DND-41 (cell line): Measurements from ENCODE around the gene ZNF511.

Source experiments
- ATAC-seq: fragments of 200-7000 bp; cut with Tn5 transposase; 3 replicates; pipeline ENCODE4 v1.9.1; 2021; ENCODE audit warnings: low read depth; ENCODE audit not compliant: insufficient read depth
- DNase-seq: peaks from one replicate; pipeline ENCODE4 v3.0.0-alpha.2; 2020
- H2AFZ ChIP-seq: 2 replicates; pipeline ENCODE4 v1.6.0; 2012; ENCODE audit warnings: low read depth, low read length
- H3K27ac ChIP-seq: 2 replicates; pipeline ENCODE4 v1.5.1; 2012; ENCODE audit warnings: low read length, inconsistent platforms
- H3K27me3 ChIP-seq: fragments of 200-600 bp; sonication (generic); 2 replicates; pipeline ENCODE4 v1.6.0; 2012; ENCODE audit warnings: low read length, mild to moderate bottlenecking, inconsistent platforms; ENCODE audit not compliant: insufficient read depth, poor library complexity
- H3K36me3 ChIP-seq: 2 replicates; pipeline ENCODE4 v1.5.1; 2012; ENCODE audit warnings: low read length, inconsistent platforms; ENCODE audit not compliant: insufficient read depth
- H3K4me1 ChIP-seq: 2 replicates; pipeline ENCODE4 v1.5.1; 2012; ENCODE audit warnings: mild to moderate bottlenecking, low read length; ENCODE audit not compliant: insufficient read depth
- H3K4me2 ChIP-seq: 2 replicates; pipeline ENCODE4 v1.6.0; 2012; ENCODE audit warnings: mild to moderate bottlenecking, moderate library complexity, low read length, inconsistent platforms; ENCODE audit not compliant: insufficient read depth
- H3K4me3 ChIP-seq, 2 experiments: fragments of 200-600 bp in 1 of 2; shearing (Covaris generic) in 1 of 2; 2 replicates each; pipeline ENCODE4 v1.5.1; 2012 to 2016; ENCODE audit warnings: inconsistent platforms in 2 of 2, low read length in 2 of 2, mild to moderate bottlenecking in 2 of 2, low read depth in 1 of 2, moderate library complexity in 1 of 2
- H3K79me2 ChIP-seq: 2 replicates; pipeline ENCODE4 v1.6.0; 2012; ENCODE audit warnings: low read length, inconsistent platforms; ENCODE audit not compliant: insufficient read depth
- H3K9ac ChIP-seq: 2 replicates; pipeline ENCODE4 v1.6.0; 2012; ENCODE audit warnings: low read depth, mild to moderate bottlenecking, inconsistent platforms, low read length, moderate library complexity
- H3K9me3 ChIP-seq: 2 replicates; pipeline ENCODE4 v1.5.1; 2012; ENCODE audit warnings: low read length, moderate library complexity, mild to moderate bottlenecking, inconsistent platforms; ENCODE audit not compliant: insufficient read depth, severe bottlenecking
- H4K20me1 ChIP-seq: 2 replicates; pipeline ENCODE4 v1.6.0; 2012; ENCODE audit warnings: low read length; ENCODE audit not compliant: insufficient read depth
- EZH2 ChIP-seq: IDR thresholded peaks from 3 replicates; pipeline ENCODE4 v1.6.1; 2012; ENCODE audit warnings: borderline replicate concordance, low read depth, mild to moderate bottlenecking, moderate library complexity, low read length, inconsistent platforms; ENCODE audit not compliant: severe bottlenecking
- TF ChIP-seq, protein P1 (sequence below): IDR thresholded peaks from 2 replicates; pipeline ENCODE4 v1.5.1; 2012; ENCODE audit warnings: borderline replicate concordance, low read length, moderate library complexity, mild to moderate bottlenecking; ENCODE audit not compliant: poor library complexity, severe bottlenecking; ENCODE audit errors: extremely low read depth

The ZNF511 gene

DNA sequence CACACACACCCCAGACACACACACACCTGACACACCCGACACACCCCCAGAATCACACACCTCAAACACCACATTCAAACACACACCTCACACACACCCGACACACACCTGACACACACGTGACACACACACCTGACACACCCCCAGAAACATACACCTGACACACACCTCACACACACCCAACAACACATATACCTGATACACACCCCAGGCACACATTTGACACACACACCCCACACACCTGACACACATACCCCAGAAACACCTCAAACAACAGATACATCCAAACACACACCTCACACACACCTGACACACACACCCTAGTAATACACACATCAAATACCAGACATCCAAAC, 28.6 kb downstream of the ZNF511 start:
- DNase-seq (no peak), ATAC-seq (no peak)
- H3K4me3 ChIP-seq, result no peak overlapping the region
- peaks cover 2% of the 10 kb centered on the region for H3K27me3 ChIP-seq
- no peak overlapping the region for H2AFZ ChIP-seq
- H3K4me1 ChIP-seq, result no peaks in the 10 kb centered on the region
- TF ChIP-seq, protein P1, sequence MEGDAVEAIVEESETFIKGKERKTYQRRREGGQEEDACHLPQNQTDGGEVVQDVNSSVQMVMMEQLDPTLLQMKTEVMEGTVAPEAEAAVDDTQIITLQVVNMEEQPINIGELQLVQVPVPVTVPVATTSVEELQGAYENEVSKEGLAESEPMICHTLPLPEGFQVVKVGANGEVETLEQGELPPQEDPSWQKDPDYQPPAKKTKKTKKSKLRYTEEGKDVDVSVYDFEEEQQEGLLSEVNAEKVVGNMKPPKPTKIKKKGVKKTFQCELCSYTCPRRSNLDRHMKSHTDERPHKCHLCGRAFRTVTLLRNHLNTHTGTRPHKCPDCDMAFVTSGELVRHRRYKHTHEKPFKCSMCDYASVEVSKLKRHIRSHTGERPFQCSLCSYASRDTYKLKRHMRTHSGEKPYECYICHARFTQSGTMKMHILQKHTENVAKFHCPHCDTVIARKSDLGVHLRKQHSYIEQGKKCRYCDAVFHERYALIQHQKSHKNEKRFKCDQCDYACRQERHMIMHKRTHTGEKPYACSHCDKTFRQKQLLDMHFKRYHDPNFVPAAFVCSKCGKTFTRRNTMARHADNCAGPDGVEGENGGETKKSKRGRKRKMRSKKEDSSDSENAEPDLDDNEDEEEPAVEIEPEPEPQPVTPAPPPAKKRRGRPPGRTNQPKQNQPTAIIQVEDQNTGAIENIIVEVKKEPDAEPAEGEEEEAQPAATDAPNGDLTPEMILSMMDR, result no peak
- TF ChIP-seq EZH2, result no peak
- H3K9ac ChIP-seq, result no peak overlapping the region
- no peaks in the 10 kb centered on the region for H3K79me2 ChIP-seq
- H3K36me3 ChIP-seq, result no peaks in the 10 kb centered on the region
- no peaks in the 10 kb centered on the region; the same call in 1 of the 2 replicates for H4K20me1 ChIP-seq
- H3K27ac ChIP-seq, result no peak overlapping the region
- H3K4me2 ChIP-seq, result no peak overlapping the region
- no peaks in the 10 kb centered on the region for H3K9me3 ChIP-seq

DNA sequence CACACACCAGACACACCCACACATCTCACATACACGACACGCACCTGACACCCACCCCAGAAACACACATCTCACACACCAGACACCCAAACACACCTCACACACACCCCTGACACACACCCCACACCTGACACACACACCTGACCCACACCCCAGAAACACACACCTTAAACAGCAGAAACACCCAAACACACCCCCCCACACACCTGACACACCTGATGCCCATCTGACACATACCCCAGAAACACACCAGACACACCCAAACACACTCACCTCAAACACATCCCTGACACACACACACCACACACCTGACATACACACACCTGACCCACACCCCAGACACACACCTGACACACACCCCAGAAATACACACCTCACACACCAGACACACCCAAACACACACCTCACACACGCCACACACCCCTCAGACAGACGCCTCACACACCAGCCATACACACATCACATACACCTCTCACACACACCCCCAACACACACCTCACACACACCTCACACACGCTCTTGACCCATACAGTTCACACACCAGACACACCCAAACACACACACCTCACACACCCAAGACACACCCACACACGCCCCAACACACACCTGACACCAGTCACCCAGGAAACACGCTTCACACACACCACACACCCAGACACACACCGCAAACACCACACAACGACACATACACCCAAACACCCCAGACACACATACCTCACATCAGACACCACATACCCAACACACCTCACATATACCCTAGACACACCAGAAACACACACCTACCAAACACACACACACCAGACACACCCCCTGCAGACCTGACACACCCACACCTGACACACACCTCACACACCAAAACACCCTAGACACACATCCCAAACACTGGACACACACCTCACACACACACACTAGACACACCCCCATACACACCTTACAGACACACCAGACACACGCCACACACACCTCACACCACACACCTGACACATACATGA, 29.7 kb downstream of the ZNF511 start:
- DNase-seq, result no peak
- Histone ChIP-seq H3K4me3 (no peak overlapping the region), H2AFZ (no peak overlapping the region), H3K9ac (no peak overlapping the region), H3K79me2 (no peaks in the 10 kb centered on the region), H3K36me3 (no peaks in the 10 kb centered on the region), H3K4me1 (no peaks in the 10 kb centered on the region), H3K27me3 (no peaks in the 10 kb centered on the region), H3K4me2 (no peak overlapping the region), H3K27ac (no peak overlapping the region), H3K9me3 (no peaks in the 10 kb centered on the region), H4K20me1 (no peaks in the 10 kb centered on the region; the same call in 1 of the 2 replicates)
- TF ChIP-seq, protein P1, result no peak
- no peak for TF ChIP-seq EZH2
- ATAC-seq, result no peak

DNA sequence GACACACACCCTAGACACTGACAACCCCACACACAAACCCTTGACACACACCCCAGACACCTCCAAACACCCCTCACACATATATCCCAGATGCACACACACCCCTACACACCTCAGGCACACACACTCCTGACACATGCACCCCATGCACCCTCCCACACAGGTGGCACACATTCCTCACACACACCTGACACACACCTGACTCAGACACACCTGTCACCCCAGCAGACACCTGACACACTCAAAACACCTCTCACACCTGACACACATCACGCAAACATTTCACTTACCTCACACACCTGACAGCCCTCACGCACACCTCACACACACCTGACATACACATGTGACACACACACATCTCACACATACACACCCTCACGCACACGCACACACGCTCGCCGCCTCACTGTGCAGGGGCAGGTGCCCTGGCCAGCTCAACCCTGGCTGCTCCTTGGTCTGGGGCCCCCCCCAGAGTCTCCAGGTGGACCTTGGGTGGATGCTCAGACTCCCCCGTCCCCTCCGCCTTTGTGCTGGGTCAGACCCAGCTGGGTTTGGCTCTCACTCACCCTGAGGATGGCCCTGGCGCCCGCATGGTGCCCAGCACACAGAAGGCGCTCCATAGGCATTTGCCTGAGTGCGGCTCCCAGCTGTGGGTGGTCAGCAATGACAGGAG, 31.1 kb downstream of the ZNF511 start:
- Histone ChIP-seq H3K4me2 (no peak overlapping the region), H3K27me3 (no peaks in the 10 kb centered on the region), H3K4me3 (no peak overlapping the region), H4K20me1 (no peaks in the 10 kb centered on the region; the same call in 1 of the 2 replicates), H3K9me3 (no peaks in the 10 kb centered on the region), H3K9ac (no peak overlapping the region), H3K79me2 (no peaks in the 10 kb centered on the region), H2AFZ (no peak overlapping the region), H3K36me3 (no peaks in the 10 kb centered on the region), H3K27ac (no peak overlapping the region), H3K4me1 (no peaks in the 10 kb centered on the region)
- ATAC-seq (no peak), DNase-seq (no peak)
- no peak for TF ChIP-seq EZH2
- TF ChIP-seq, protein P1, result no peak
